ENCODE measurements around the gene TEK.

DNA sequence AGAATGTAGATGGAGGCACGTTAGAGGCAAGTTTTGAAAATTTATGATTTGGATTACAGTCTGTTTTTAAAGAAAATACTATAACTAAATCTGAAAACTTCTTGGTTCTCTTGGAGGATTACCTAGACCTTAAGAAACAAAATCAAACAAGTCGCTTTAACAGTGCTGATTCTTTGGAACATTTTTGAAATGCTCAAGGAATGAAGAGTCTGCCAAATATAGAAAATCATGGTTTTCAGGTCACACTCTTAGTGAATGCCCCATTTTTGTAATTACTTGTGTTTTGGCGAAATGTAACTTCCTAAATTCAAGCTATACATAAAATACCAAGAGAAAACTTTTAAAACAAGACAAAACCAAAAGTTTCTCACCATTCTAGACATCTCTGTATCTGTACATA lies 94.8 kb downstream of the TEK start:
- TF ChIP-seq POLR2A (IDR thresholded peaks at IDR 0.05; ENCODE audit: low read length) (no peak), GATA1 (IDR thresholded peaks at IDR 0.05; ENCODE audit: low read depth, low read length) (no peak)

Measured in erythroblast (primary cell).